RPMI7951 (cell line): ENCODE measurements around the gene KLK6. TPM values are rescaled to one million over a fixed set of nuclear protein-coding genes. Genes with fewer than 3 reads are reported as not detected.

ENCODE experiments used
- DNase-seq: peaks from one replicate; pipeline ENCODE4 v3.0.0-alpha.2; 2012; ENCODE audit warnings: low read depth
- total RNA-seq: library from RNA; depleted of rRNA; stranded (reverse); fragments of >200 nt; shearing (Covaris generic); gene quantifications from 2 replicates; pipeline ENCODE4 v1.2.3, GENCODE V29; 2014; rRNA removed

The KLK6 gene
- not detected in 2 replicates for total RNA-seq

DNA sequence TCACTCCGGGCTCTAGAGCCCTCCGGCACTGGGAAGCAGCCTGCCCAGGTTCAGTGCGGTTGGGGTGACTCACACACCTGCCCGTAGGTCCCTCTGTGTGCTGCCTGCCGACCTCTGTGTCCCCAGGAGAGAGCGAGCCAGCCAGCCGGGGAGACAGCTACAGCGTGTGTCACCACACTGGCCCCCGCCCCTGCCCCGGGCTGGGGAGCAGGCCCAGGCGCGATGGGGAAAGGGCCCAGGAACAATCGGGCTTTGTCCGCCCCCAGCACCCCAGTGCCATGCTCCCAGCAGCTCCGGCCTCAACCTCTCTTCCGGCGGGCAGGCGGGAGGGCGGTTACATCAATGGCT, at the start of gene KLK6:
Gene KLK6 (minus strand): TSS at position 179 of the 348 bp plus-strand sequence. CDS start 1,487 bp downstream, outside the sequence.
- no peak for DNase-seq

- no peak for DNase-seq
Measured at GRCh38 chr19:51018745-51019543, 49.6 kb upstream of the KLK6 start.

DNA sequence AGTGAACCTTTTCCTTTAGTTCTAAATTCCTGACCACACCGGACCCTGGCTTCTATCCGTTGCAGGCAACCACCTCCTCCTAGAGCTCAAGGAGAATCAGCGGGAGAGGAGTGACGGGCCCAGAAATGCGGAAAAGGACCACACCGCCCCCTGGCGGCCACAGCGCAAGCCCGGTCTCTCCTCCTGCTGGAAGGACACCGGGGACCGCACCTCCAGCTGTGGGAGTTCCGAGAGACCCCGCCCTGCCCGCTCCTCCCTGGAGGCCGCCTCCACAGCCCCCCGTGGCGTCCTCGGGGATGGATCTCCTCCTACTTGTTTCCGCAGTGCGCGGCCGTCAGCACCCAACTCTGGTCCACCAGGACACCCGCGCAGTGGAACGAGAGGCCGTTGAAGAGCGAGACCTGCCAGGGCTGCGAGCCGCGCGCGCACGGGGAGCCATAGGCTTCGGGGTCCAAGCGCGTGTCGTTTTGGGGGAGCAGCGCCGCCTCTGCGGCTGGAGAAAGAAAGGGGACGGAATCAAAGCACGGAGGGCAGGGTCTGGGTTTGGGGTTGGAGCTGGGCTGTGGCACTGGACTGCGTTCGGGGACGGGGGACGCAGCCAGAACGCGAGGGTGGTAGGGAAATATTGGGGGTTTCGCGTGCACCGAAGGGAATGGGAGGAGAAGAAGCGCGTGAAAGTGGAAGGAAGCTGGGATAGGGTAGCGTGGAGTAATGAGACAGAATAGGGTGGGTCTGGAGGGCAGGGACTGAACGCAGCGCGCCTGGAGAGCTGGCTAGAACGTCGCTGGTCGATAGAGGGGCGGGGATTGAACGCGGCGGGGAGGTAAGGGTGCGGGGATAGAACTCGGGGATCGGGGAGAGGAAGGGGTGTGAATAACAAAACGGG, 47.6 kb upstream of the KLK6 start:
- peak; percentile 37 for DNase-seq

DNA sequence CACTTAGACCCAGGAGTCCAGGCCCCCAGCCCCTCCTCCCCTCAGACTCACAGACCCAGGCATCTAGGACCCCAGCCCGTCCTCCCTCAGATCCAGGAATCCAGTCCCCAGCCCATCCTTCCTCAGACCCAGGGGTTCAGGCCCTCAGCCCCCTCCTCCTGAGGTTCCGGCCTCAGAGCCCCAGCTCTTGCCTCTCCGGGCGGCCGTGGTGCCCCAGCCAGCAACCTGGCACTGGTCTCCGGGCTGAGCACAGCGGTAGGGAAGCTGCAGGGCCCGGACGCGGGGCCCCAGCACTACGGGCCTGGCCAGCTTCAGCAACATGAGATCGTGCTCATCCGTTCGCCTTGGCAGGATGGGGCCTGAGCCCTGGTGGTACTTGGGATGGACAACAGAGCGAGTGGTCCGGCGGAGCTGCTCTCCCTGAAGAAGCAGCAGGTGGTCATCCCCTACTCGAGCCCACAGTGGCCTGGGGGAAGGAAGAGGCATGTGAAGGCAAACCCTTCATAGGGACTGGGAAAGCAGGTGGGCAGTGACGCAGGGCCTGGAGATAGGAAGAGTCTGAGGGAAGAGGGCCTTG, 46.4 kb upstream of the KLK6 start:
- DNase-seq = no peak

DNA sequence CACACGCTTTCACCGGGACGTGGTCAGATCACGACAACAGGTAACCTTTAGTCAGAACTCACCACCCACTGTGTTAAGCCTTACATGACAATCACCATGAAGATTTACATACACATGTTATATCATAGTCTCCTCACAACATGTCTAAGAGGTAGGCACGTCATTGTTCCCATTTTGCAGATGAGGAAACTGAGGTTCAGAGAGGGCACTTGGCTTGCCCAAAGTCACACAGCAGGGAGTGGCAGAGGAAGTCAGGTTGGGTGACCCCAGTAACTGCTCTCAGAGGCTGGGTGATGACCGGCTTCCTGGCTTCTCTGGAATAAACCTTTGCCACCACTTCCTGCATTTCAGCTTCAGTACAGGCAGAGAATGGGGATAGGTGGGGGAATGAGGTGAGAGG, 44.9 kb upstream of the KLK6 start:
- no peak for DNase-seq

GRCh38 chr19:51012661-51013190, 43.3 kb upstream of the KLK6 start:
- no peak for DNase-seq

DNA sequence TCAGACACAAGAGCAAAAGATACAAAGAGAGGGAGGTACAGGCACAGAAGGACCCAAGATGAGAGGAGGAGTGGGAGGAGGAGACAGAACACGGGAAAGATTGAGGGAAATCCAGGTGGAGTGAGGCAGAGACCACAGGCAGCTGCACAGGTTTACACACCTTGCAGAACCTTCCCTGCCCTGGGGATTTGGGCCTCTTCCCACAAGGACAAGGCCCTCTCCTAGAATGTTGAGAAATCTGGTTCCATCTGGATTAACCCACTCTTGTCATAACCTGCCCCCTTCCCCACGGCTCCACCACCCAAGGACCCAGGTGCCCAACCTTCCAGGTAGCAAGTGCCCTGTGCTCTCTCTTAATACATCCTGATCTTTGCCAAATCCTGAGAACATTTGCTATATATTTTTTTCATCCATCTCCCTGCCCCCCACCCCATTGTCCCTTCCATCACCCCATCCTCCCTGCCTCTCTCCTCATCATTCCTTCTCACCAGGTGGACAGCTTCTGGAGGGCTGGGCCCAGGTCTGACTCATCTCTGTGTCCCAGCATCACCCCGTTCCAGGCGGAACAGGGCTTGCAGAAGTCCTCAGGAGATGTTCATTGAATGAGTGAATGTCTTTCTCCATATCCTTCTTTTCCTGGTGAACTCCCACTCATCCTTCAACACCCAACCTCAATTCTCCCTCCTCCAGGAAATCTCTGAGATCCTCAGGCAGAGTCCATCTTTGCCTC, 40.8 kb upstream of the KLK6 start:
- DNase-seq = no peak

GRCh38 chr19:51009061-51009891, 39.9 kb upstream of the KLK6 start:
- DNase-seq = no peak

- no peak for DNase-seq
Measured at GRCh38 chr19:51007488-51007887, 38.1 kb upstream of the KLK6 start.

DNA sequence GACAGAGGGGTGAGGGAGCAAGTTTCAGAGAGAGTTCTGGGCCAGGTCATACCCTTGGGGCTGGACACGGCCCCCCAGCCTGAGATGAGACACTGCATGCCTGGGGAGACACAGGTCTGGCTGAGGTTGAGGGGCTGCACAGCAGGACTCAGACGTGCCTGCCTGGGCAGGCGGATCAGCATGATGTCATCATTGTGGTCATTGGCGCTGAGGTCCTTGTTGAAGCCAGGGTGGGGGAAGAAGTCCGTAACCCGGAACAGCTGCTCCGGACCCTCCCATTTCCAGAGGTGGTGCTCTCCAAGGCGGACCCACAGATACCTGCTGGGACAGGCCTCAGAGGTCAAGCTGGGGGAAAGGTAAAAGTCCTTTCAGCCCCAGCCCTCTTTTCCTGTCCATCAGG, 37.0 kb upstream of the KLK6 start:
- DNase-seq = no peak

DNA sequence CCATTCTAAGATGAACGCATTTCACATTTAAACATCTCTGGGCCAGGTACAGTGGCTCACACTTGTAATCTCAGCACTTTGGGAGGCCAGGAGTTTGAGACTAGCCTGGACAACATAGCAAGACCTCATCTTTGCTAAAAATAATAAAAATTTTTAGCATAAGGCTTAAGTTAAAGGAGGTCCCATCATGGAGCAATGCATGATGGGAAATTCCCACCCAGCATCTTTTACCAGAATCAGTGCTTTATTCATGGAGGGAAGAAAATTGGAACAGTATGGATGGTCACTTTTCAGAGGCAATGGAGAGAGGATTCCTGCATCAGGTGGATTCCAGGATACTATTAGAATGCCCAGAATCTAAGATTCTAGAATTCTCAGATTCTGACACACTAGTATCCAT, 35.9 kb upstream of the KLK6 start:
- no peak for DNase-seq

- DNase-seq = no peak
Measured at GRCh38 chr19:51003316-51003715, 33.9 kb upstream of the KLK6 start.

DNA sequence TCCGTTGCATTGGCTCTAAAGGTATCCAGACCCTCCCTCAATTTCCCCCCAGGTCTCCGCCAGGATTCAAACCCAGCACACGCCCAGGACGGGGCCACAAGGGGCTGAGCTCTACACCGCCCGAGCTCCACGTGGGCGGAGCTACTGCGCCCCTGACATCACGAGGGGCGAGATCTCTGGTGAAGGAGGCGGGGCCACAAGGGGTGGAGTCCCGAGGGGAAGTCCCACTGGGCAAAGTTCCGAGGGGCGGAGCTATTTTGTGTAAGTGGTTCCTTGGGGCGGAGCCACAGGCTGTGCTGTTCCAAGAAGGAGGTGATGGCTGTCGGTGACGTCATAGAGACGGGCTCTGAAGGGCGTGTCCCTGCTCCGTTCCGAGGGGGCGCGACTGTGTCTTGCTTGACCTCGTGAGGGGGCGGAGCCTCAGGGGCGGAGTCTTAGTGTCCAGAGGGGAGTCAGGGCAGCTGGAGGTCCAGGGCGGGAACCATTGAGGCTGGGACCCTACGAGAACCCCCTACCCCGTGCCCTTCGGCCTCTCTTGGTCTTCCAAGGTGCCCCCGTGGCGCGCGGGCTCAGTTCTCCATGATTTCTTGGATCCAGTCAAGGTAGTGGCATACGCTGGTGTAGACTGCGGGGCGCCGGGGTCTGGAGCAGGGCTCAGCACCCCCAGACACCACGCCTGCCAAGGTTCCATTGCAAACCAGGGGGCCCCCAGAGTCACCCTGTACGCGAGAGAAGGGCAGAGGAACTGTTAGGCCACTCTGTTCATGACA, 33.3 kb upstream of the KLK6 start:
- DNase-seq = peak; percentile 13

DNA sequence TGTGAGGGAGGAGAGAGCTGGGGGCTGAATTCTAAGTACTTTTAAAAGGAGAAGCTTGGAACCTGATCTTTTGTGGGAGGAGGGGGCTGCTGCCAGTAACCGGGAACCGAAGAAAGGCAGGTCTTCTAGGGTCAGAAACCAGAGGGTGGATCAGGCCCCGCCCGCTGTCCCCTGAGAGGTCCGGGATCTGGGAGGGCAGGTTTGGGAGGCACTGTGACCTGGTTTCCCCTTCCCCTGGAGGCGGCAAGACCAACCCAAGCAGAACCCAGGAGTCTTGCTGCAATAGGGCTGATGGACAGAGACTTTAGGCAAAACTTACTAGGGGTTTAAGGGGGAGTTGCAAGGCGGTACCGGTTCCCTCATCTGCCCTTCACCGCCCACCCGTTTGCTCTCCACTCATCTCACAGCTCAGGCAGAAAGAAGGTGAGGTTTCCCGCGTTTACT, 32.7 kb upstream of the KLK6 start:
- DNase-seq = no peak

GRCh38 chr19:51001515-51001914, 32.1 kb upstream of the KLK6 start, which contains the start of gene KLK8:
TSS of gene KLK8 (minus strand) at chr19:51001604. CDS start at chr19:51001167, 437 bp downstream.
- DNase-seq = no peak

DNA sequence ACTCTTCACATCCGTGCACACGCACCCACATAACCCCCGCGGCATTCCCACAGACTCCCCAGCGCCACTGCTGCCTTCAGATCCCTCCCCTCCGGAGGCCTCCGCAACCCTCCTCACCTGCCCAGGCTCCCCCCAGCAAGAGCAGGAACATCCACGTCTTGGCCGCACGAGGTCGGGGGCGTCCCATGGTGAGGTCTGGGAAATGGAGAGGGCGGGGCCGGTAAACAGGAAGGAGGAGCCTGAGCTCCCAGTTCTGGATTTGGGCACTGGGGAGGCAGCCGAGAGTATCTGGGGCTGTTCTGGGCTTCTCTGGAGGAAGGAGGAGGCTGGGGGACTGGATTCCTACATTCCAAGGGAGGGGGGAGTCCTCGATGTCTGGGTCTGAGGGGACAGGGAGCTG, 31.6 kb upstream of the KLK6 start:
- no peak for DNase-seq

DNA sequence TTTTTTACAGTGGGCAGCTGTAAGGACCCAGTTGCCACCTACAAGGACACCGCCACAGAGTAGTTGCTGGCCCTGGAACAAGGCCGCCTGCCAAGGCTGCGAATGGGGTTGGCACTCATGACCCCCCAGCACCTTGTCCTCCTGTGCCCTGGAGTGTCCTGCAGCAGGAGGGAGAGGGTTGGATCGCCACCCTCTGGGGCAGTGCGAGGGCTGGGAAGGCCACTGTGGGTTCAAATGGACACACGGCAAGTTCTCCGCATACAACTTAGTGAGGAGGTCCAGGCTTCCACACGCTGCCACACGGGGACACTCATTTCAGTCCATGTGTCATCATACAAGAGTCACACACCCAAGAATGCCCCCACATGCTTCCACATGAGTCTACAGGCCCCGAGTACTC, 31.0 kb upstream of the KLK6 start:
- no peak for DNase-seq

DNA sequence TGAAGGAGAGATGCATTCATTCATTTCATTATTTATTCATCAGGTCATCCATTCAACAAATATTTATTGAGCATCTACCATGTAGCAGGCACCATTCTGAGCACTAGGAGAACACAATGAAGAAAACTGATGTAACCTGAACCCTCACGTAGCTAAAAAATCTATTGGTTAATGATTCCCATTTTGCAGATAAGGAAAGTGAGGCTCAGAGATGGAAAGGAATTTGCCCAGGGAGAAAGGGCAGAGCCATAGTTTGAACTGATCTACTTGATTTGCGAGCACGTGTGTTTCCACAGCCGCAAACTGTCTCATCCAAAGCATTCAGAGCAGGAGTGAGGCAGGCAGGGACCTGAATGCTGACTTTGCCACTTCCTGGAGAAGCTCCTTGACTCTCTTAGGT, 29.3 kb upstream of the KLK6 start:
- no peak for DNase-seq

DNA sequence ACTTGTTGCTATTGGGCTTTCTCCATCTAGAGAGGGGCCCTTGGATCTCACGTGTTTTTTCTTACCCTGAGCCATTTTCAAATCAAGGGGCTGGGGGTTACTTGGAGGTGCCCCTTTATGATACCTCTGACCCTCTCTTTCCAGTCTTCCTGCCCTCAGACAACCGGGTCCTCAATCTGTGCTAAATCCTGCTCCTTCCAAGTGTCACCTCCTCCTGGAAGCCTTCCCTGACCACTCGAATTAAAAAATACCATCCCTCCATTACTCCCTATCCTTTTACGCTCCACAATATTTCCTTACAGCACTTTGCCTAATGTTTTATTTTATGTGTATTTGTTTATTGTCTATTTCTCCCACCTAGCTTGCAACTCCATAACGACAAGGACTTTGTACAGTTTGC, 28.7 kb upstream of the KLK6 start:
- DNase-seq = no peak

- DNase-seq = peak; percentile 11
Measured at GRCh38 chr19:50994129-50994528, 24.7 kb upstream of the KLK6 start.
